Measurements from ENCODE around the gene DOP1A. TPM values are rescaled to one million over a fixed set of nuclear protein-coding genes. Genes with fewer than 3 reads are reported as not detected.

Gene DOP1A
- polyA plus RNA-seq, 1 of the 3 experiments (the other 2 are of a cell fraction): 3.4 TPM

- Histone ChIP-seq H3K27ac (ENCODE audit: low read depth in 2 of 2, low read length in 1 of 2) (no peak overlapping the region), H3F3A (replicated peaks; ENCODE audit: insufficient read depth) (no peaks in the 10 kb centered on the region), H3K4me1 (ENCODE audit: control insufficient read depth in 1 of 2, insufficient read depth in 2 of 2, low read depth in 1 of 2, low read length in 1 of 2) (no peaks in the 10 kb centered on the region; a peak in 2 of 4 replicates), H3K4me3 (ENCODE audit: low read depth in 2 of 2, low read length in 1 of 2) (no peak overlapping the region), H3K27me3 (ENCODE audit: insufficient read depth) (no peaks in the 10 kb centered on the region), H3K4me2 (no peak overlapping the region), H4K20me1 (ENCODE audit: insufficient read depth) (no peaks in the 10 kb centered on the region), H3K9ac (no peak overlapping the region), H3K9me2 (no peaks in the 10 kb centered on the region), H3K36me3 (replicated peaks in 1 of 2; ENCODE audit: control insufficient read depth in 1 of 2, insufficient read depth in 2 of 2, low read length in 1 of 2) (peaks cover 0 to 4% of the 10 kb centered on the region in 2 experiments), H3K79me2 (ENCODE audit: insufficient read depth) (no peaks in the 10 kb centered on the region), H3K9me3 (no peaks in the 10 kb centered on the region), H2AFZ (ENCODE audit: low read depth) (no peak overlapping the region)
- ChIA-PET POLR2A (no interaction called here), CTCF (interaction anchor here (1.2 to 2.4 kb wide), 2 partner anchors 16 to 767 kb away, joined by 3 to 6 read pairs; no protein-coding TSS in a partner anchor)
- WGBS (ENCODE audit: low lambda C conversion rate): 95% methylated on average over 2 of the region's 2 CpGs
- no peak for DNase-seq
- TF ChIP-seq YY1 (IDR thresholded peaks at IDR 0.05; ENCODE audit: low read depth): no peak
These were observed 29.2 kb upstream of the DOP1A start for GRCh38 chr6:83038246-83038645.

- H3F3A ChIP-seq (replicated peaks; ENCODE audit: insufficient read depth): peaks cover 5% of the 10 kb centered on the region
- no peaks in the 10 kb centered on the region for H3K27me3 ChIP-seq (ENCODE audit: insufficient read depth)
- no peaks in the 10 kb centered on the region for H3K79me2 ChIP-seq (ENCODE audit: insufficient read depth)
- POLR2A ChIA-PET: no interaction called here
- H3K4me2 ChIP-seq: no peak overlapping the region
- peaks cover 0 to 3% of the 10 kb centered on the region in 2 experiments; a peak in 2 of 4 replicates for H3K4me1 ChIP-seq (ENCODE audit: control insufficient read depth in 1 of 2, insufficient read depth in 2 of 2, low read depth in 1 of 2, low read length in 1 of 2)
- H3K27ac ChIP-seq (ENCODE audit: low read depth in 2 of 2, low read length in 1 of 2): no peak overlapping the region
- no peak overlapping the region for H3K9ac ChIP-seq
- DNase-seq: no peak
- H3K4me3 ChIP-seq (ENCODE audit: low read depth in 2 of 2, low read length in 1 of 2): no peak overlapping the region
- H3K9me3 ChIP-seq: no peaks in the 10 kb centered on the region
- no peaks in the 10 kb centered on the region for H3K9me2 ChIP-seq
- peaks cover 0 to 4% of the 10 kb centered on the region in 2 experiments for H3K36me3 ChIP-seq (replicated peaks in 1 of 2; ENCODE audit: control insufficient read depth in 1 of 2, insufficient read depth in 2 of 2, low read length in 1 of 2)
- H2AFZ ChIP-seq (ENCODE audit: low read depth): no peak overlapping the region
- CTCF ChIA-PET: no interaction called here
- 96% methylated on average over 4 of the region's 4 CpGs for WGBS (ENCODE audit: low lambda C conversion rate)
- H4K20me1 ChIP-seq (ENCODE audit: insufficient read depth): no peaks in the 10 kb centered on the region
- no peak for TF ChIP-seq NRF1 (IDR thresholded peaks at IDR 0.05; ENCODE audit: low read depth, low read length)
- no peak for TF ChIP-seq REST (IDR thresholded peaks at IDR 0.05; ENCODE audit: low read depth, low read length)
- TF ChIP-seq MAX (IDR thresholded peaks at IDR 0.05; ENCODE audit: low read depth): no peak
- TF ChIP-seq FOXM1 (IDR thresholded peaks at IDR 0.05; ENCODE audit: low read depth): no peak
- no peak for TF ChIP-seq GATA2 (CRISPR knock-in tag; IDR thresholded peaks at IDR 0.05)
- no peak for TF ChIP-seq CTCF (IDR thresholded peaks at IDR 0.05)
These were observed 24.9 kb upstream of the DOP1A start for GRCh38 chr6:83042467-83043053.

Measured in SK-N-SH (cell line).